Endothelial cell of umbilical vein (primary cell): ENCODE results near the gene KCNMA1. TPM values are rescaled to one million over a fixed set of nuclear protein-coding genes. Genes with fewer than 3 reads are reported as not detected.

Experiments used
- BruUV-seq: library from RNA; stranded (reverse); fragments of 400-500 nt; replicated peaks from 2 replicates; lab custom pipeline; 2021; lab: Mats Ljungman, UMichigan
- CTCF ChIA-PET: fragments of 300-600, 350-600 bp; sonication (Branson Sonifier 250); formaldehyde crosslinking; loops from one replicate; lab custom pipeline; 2021; ENCODE audit warnings: antibody characterized with exemption, inconsistent platforms; lab: Charles Lee
- POLR2A ChIA-PET: fragments of 300-600, 350-600 bp; sonication (Branson Sonifier 250); formaldehyde crosslinking; loops from one replicate; lab custom pipeline; 2021; ENCODE audit warnings: antibody characterized with exemption, inconsistent platforms; lab: Charles Lee
- DNase-seq: peaks from one replicate; pipeline ENCODE4 v3.0.0-alpha.2; 2011; ENCODE audit warnings: low read depth, low spot score
- FAIRE-seq: peaks from 2 replicates; lab custom pipeline; 2011; peaks lifted over from hg19 to GRCh38; lab: Jason Lieb, UNC
- H2AFZ ChIP-seq: 2 replicates; pipeline ENCODE4 v1.6.0; 2012; ENCODE audit warnings: low read depth, low read length, control low read depth, inconsistent platforms
- H3K27ac ChIP-seq: 2 replicates; pipeline ENCODE4 v1.5.1; 2011; ENCODE audit warnings: low read depth, mild to moderate bottlenecking, control low read depth, low read length, moderate library complexity; ENCODE audit not compliant: insufficient read depth
- H3K27me3 ChIP-seq, 2 experiments: 2 replicates each; pipeline versions ENCODE4 v1.6.0 to v1.6.1; 2011; ENCODE audit warnings: low read length in 2 of 2, mixed read lengths in 1 of 2; ENCODE audit not compliant: control insufficient read depth in 2 of 2, insufficient read depth in 2 of 2
- H3K36me3 ChIP-seq, 2 experiments: 2 replicates in 1 of 2; 3 replicates in 1 of 2; pipeline ENCODE4 v1.5.1; 2011; ENCODE audit warnings: low read length in 2 of 2, mild to moderate bottlenecking in 1 of 2, moderate library complexity in 1 of 2; ENCODE audit not compliant: control insufficient read depth in 2 of 2, insufficient read depth in 2 of 2; ENCODE audit errors: extremely low read depth in 1 of 2
- H3K4me1 ChIP-seq: 3 replicates; pipeline ENCODE4 v1.5.1; 2011; ENCODE audit warnings: mild to moderate bottlenecking, low read length; ENCODE audit not compliant: control insufficient read depth, insufficient read depth; ENCODE audit errors: extremely low read depth
- H3K4me2 ChIP-seq: 2 replicates; pipeline ENCODE4 v1.6.1; 2011; ENCODE audit warnings: low read length, control low read depth, mixed read lengths; ENCODE audit not compliant: insufficient read depth
- H3K4me3 ChIP-seq, 3 experiments: fragments of 200-600 bp in 1 of 3; sonication (generic), shearing (Covaris generic) in 1 of 3; replicated peaks in 1 of 3; 2 replicates each; pipeline ENCODE4 v1.5.1; 2011 to 2016; ENCODE audit warnings: control low read depth in 3 of 3, low read length in 3 of 3, mild to moderate bottlenecking in 2 of 3, inconsistent platforms in 1 of 3, low read depth in 1 of 3, moderate library complexity in 1 of 3; ENCODE audit not compliant: insufficient read depth in 1 of 3
- H3K79me2 ChIP-seq: 2 replicates; pipeline ENCODE4 v1.6.0; 2012; ENCODE audit warnings: low read length, inconsistent platforms; ENCODE audit not compliant: control insufficient read depth, insufficient read depth
- H3K9ac ChIP-seq: replicated peaks from 2 replicates; pipeline ENCODE3; 2011; ENCODE audit warnings: low read length, control low read depth; ENCODE audit not compliant: insufficient read depth; ENCODE audit errors: extremely low read depth
- H3K9me1 ChIP-seq: replicated peaks from 3 replicates; pipeline ENCODE4 v1.6.0; 2011; ENCODE audit warnings: mild to moderate bottlenecking, low read length; ENCODE audit not compliant: control insufficient read depth, insufficient read depth; ENCODE audit errors: extremely low read depth
- H3K9me3 ChIP-seq: replicated peaks from 2 replicates; pipeline ENCODE4 v1.5.1; 2012; ENCODE audit warnings: low read length, inconsistent platforms; ENCODE audit not compliant: control insufficient read depth, insufficient read depth
- H4K20me1 ChIP-seq: replicated peaks from 2 replicates; pipeline ENCODE3; 2011; ENCODE audit warnings: mild to moderate bottlenecking, low read length; ENCODE audit not compliant: control insufficient read depth, insufficient read depth; ENCODE audit errors: extremely low read depth
- EZH2 ChIP-seq: IDR thresholded peaks from 2 replicates; pipeline ENCODE4 v1.6.1; 2012; ENCODE audit warnings: borderline replicate concordance, low read depth, mild to moderate bottlenecking, moderate library complexity, low read length, inconsistent platforms; ENCODE audit not compliant: severe bottlenecking
- FOS ChIP-seq: IDR thresholded peaks from 2 replicates; pipeline ENCODE4 v1.6.1; 2011; ENCODE audit warnings: mild to moderate bottlenecking, low read length, moderate library complexity, borderline replicate concordance; ENCODE audit not compliant: insufficient read depth
- GATA2 ChIP-seq: IDR thresholded peaks from 2 replicates; pipeline ENCODE4 v1.7.0; 2011; ENCODE audit warnings: low read depth, mild to moderate bottlenecking, moderate library complexity, mixed read lengths, low read length; ENCODE audit not compliant: insufficient read length, insufficient read depth
- JUN ChIP-seq: IDR thresholded peaks from 2 replicates; pipeline ENCODE4 v1.6.1; 2011; ENCODE audit warnings: borderline replicate concordance, low read depth; ENCODE audit not compliant: insufficient read length, insufficient read depth
- MYC ChIP-seq: IDR thresholded peaks from one replicate; pipeline ENCODE4 v1.6.1; 2011; ENCODE audit warnings: mild to moderate bottlenecking, low read depth, low read length
- POLR2A ChIP-seq: IDR thresholded peaks from 2 replicates; pipeline ENCODE4 v1.6.1; 2012; ENCODE audit warnings: low read depth, mild to moderate bottlenecking, control low read depth, low read length
- POLR2AphosphoS5 ChIP-seq: IDR thresholded peaks from 2 replicates; pipeline ENCODE4 v1.6.1; 2012; ENCODE audit warnings: low read depth, mild to moderate bottlenecking, control low read depth, low read length, moderate library complexity; ENCODE audit not compliant: insufficient read depth
- dilution Hi-C: fragments of 300-500 bp; cut with MboI; formaldehyde crosslinking; loops from one replicate; pipeline ENCODE4 v1.15.0; 2019; ENCODE audit warnings: low sequenced_read_pairs; ENCODE audit not compliant: extremely low pct_ligation_motif_present
- intact Hi-C: fragments of 100-400 bp; cut with micrococcal nuclease; formaldehyde crosslinking; loops from one replicate; pipeline ENCODE4 v1.10.0; 2022
- polyA plus RNA-seq, 4 experiments: library from polyadenylated mRNA; depleted of rRNA in 3 of 4; stranded (reverse) in 3 of 4; unstranded in 1 of 4; fragments of >200 nt; gene quantifications; 2 replicates each; pipeline versions ENCODE4 v1.2.1 to v1.2.3, GENCODE V29; 2011 to 2012; ENCODE audit warnings: missing spikeins in 1 of 4
- total RNA-seq: library from RNA; stranded (reverse); gene quantifications from 2 replicates; pipeline ENCODE4 v1.2.3, GENCODE V29; 2021
- TF ChIP-seq, protein P1 (sequence below), 2 donors: IDR thresholded peaks; 1 replicate in 1 of 2; 2 replicates in 1 of 2; pipeline ENCODE4 v1.5.1; 2011; ENCODE audit warnings: low read length in 2 of 2, mild to moderate bottlenecking in 2 of 2, moderate library complexity in 2 of 2, control low read depth in 1 of 2, inconsistent platforms in 1 of 2, low read depth in 1 of 2; ENCODE audit not compliant: insufficient read depth in 1 of 2; ENCODE audit errors: extremely low read depth in 1 of 2
- TF ChIP-seq, protein P2 (sequence below): IDR thresholded peaks from 2 replicates; pipeline ENCODE4 v1.6.1; 2011; ENCODE audit not compliant: insufficient read depth, insufficient read length

KCNMA1 gene
- total and polyA plus RNA-seq, 2 donors (not counting 3 experiments of a cell fraction or from before 2014, with no cell fraction given), result 0.10 to 0.82 TPM

DNA sequence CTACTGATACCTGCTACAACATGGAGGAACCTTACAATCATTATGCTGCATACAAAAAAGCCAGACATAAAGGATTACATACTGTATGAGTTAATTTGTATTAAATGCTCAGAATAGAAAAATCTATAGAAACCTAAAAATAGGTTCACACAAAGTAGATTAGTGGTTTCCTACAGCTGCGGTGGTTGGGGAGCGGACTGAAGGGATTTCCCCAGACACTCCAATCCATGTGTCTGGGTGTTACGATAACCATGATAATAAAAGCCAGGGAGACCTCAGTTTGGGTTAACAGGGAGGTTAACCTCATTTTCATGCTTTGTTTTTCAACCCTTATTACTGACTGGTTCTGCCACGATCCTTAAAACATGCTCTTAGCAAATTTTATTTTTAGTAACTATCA lies 355.9 kb downstream of the KCNMA1 start:
- Histone ChIP-seq H3K9ac (no peak overlapping the region), H3K4me3 (no peak overlapping the region), H3K79me2 (no peaks in the 10 kb centered on the region), H3K27ac (no peak overlapping the region), H2AFZ (no peak overlapping the region), H3K27me3 (peaks cover 5 to 7% of the 10 kb centered on the region in 2 experiments), H4K20me1 (no peaks in the 10 kb centered on the region), H3K4me1 (no peaks in the 10 kb centered on the region), H3K9me3 (no peaks in the 10 kb centered on the region), H3K9me1 (no peaks in the 10 kb centered on the region), H3K36me3 (no peaks in the 10 kb centered on the region), H3K4me2 (no peak overlapping the region)
- intact Hi-C loops, result no loop called here
- dilution Hi-C loops, result no loop called here
- ChIA-PET POLR2A (no interaction called here), CTCF (no interaction called here)
- FAIRE-seq, result no peak
- BruUV-seq, result no TSS peak
- TF ChIP-seq EZH2, result no peak
- DNase-seq, result no peak

DNA sequence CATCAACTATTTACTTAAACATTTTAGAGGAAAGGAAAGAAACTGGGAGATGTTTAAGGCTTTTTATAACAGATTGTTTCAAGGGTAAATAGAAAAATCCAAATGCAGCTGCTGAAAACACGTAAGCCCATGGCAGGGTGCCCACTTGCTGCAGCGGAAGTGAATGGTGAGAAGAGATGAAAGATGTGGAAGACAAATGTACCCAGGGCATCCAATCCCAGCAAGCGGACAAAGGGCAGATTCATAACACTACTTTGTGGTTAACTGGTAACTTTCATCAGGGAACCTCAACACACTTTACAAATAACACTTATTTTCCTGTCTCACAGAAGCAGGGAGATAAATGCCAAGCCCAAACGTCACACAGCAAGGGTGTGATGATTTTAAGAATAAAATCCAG lies 358.4 kb downstream of the KCNMA1 start:
- dilution Hi-C loops (no loop called here), intact Hi-C loops (no loop called here)
- H3K27ac ChIP-seq, result no peak overlapping the region
- no peaks in the 10 kb centered on the region for H3K9me3 ChIP-seq
- H4K20me1 ChIP-seq, result no peaks in the 10 kb centered on the region
- ChIA-PET CTCF (no interaction called here), POLR2A (no interaction called here)
- no peak overlapping the region for H3K9ac ChIP-seq
- H3K36me3 ChIP-seq, result no peaks in the 10 kb centered on the region
- H3K27me3 ChIP-seq, result peaks cover 7 to 8% of the 10 kb centered on the region in 2 experiments
- no peak overlapping the region for H2AFZ ChIP-seq
- TF ChIP-seq, protein P1, sequence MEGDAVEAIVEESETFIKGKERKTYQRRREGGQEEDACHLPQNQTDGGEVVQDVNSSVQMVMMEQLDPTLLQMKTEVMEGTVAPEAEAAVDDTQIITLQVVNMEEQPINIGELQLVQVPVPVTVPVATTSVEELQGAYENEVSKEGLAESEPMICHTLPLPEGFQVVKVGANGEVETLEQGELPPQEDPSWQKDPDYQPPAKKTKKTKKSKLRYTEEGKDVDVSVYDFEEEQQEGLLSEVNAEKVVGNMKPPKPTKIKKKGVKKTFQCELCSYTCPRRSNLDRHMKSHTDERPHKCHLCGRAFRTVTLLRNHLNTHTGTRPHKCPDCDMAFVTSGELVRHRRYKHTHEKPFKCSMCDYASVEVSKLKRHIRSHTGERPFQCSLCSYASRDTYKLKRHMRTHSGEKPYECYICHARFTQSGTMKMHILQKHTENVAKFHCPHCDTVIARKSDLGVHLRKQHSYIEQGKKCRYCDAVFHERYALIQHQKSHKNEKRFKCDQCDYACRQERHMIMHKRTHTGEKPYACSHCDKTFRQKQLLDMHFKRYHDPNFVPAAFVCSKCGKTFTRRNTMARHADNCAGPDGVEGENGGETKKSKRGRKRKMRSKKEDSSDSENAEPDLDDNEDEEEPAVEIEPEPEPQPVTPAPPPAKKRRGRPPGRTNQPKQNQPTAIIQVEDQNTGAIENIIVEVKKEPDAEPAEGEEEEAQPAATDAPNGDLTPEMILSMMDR (IDR thresholded peaks at IDR 0.05; ENCODE audit: extremely low read depth in 1 of 2, insufficient read depth in 1 of 2, low read depth in 1 of 2, low read length in 2 of 2), result no peak
- TF ChIP-seq EZH2 (no peak), GATA2 (no peak), JUN (no peak), POLR2A (no peak), MYC (no peak), POLR2AphosphoS5 (no peak), FOS (no peak)
- TF ChIP-seq, protein P2, sequence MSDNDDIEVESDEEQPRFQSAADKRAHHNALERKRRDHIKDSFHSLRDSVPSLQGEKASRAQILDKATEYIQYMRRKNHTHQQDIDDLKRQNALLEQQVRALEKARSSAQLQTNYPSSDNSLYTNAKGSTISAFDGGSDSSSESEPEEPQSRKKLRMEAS, result no peak
- FAIRE-seq (no peak), DNase-seq (no peak)
- no peak overlapping the region for H3K4me3 ChIP-seq
- BruUV-seq, result no TSS peak
- H3K9me1 ChIP-seq, result no peaks in the 10 kb centered on the region
- no peaks in the 10 kb centered on the region for H3K4me1 ChIP-seq
- H3K79me2 ChIP-seq, result no peaks in the 10 kb centered on the region
- no peak overlapping the region for H3K4me2 ChIP-seq
